ENCODE results near the gene GPR65. TPM values are rescaled to one million over a fixed set of nuclear protein-coding genes. Genes with fewer than 3 reads are reported as not detected.

The GPR65 gene
- total and polyA plus RNA-seq, 10 of the 15 experiments (the other 5 are each of a cell fraction or from before 2014, with no cell fraction given): 4.4 to 14.7 (median 9.4) TPM

DNA sequence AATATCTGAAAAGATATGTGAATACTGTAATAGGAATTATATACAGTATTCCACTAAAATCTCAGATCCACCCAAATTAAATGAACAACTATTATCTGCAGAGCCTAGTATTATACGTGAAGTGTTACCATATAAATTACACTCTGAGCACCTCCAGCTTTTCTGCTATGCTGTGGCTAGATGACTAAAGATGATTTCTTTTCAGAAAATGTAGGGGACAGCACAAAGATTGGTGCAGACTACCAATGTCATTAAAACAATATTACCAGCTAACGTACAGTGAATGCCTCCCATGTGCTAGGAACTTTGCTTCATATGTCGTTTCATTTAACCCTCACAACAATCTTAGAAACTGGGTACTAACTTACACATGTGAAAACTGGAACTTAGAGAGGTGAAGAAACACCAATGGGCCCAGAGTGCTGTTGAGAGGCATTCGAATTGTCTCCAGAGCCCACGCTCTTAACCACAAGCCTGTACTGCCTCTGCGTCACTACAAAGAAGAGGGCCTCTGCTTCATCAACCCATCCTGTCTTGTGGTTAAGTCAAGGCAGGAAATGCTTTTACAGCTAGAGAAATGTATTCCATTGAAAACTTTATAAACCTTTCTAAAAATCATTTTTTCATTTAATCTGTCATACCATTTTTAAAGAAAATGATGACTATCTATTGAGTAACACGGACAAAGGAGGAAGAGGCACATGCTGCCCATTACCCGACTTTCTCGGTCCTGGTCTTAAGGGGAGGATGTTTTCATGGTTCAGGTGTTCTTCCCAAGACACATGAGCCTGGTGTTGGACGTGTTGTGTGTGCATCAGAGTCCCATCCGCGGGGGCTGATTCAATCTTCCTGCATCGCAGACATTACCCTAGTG lies 1.3 kb downstream of the GPR65 start (continued):
- TF ChIP-seq, protein P1, sequence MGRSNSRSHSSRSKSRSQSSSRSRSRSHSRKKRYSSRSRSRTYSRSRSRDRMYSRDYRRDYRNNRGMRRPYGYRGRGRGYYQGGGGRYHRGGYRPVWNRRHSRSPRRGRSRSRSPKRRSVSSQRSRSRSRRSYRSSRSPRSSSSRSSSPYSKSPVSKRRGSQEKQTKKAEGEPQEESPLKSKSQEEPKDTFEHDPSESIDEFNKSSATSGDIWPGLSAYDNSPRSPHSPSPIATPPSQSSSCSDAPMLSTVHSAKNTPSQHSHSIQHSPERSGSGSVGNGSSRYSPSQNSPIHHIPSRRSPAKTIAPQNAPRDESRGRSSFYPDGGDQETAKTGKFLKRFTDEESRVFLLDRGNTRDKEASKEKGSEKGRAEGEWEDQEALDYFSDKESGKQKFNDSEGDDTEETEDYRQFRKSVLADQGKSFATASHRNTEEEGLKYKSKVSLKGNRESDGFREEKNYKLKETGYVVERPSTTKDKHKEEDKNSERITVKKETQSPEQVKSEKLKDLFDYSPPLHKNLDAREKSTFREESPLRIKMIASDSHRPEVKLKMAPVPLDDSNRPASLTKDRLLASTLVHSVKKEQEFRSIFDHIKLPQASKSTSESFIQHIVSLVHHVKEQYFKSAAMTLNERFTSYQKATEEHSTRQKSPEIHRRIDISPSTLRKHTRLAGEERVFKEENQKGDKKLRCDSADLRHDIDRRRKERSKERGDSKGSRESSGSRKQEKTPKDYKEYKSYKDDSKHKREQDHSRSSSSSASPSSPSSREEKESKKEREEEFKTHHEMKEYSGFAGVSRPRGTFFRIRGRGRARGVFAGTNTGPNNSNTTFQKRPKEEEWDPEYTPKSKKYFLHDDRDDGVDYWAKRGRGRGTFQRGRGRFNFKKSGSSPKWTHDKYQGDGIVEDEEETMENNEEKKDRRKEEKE (IDR thresholded peaks at IDR 0.05): no peak
- no peak for TF ChIP-seq FOS (IDR thresholded peaks at IDR 0.05; ENCODE audit: borderline replicate concordance, extremely low read depth, insufficient read length)
- TF ChIP-seq RUNX3 (IDR thresholded peaks at IDR 0.05; ENCODE audit: low read length): peak; percentile 100
- TF ChIP-seq BRCA1 (IDR thresholded peaks at IDR 0.05; ENCODE audit: low read depth, low read length): no peak
- TF ChIP-seq MEF2B (IDR thresholded peaks at IDR 0.05; ENCODE audit: partially characterized antibody, poor library complexity, severe bottlenecking): peak; percentile 82
- no peak; the same call in none of the 2 replicates for TF ChIP-seq SMARCA5 (IDR thresholded peaks at IDR 0.05)
- no peak for TF ChIP-seq JUND (IDR thresholded peaks at IDR 0.05; ENCODE audit: low read depth, low read length)
- TF ChIP-seq EGR1 (IDR thresholded peaks at IDR 0.05; ENCODE audit: borderline replicate concordance in 1 of 2, low read depth in 2 of 2, low read length in 2 of 2): peak in 1 of 2 experiments; percentile 62; a peak in 1 of 3 replicates
- TF ChIP-seq SPI1 (IDR thresholded peaks at IDR 0.05; ENCODE audit: borderline replicate concordance, insufficient read depth, low read depth, low read length): 0 out of 2 replicates have a peak, but pooled peaks have one; percentile 11
- TF ChIP-seq ZZZ3 (IDR thresholded peaks at IDR 0.05; ENCODE audit: control insufficient read depth, insufficient read length, low read depth): no peak
- TF ChIP-seq HDGF (IDR thresholded peaks at IDR 0.05): no peak
- peak; percentile 61 for TF ChIP-seq POU2F2 (IDR thresholded peaks at IDR 0.05; ENCODE audit: borderline replicate concordance, low read depth, low read length)
- no peak for TF ChIP-seq YBX1 (IDR thresholded peaks at IDR 0.05)

Data from GM12878 (cell line).